ENCODE measurements around the gene GPR179.

The GPR179 gene

DNA sequence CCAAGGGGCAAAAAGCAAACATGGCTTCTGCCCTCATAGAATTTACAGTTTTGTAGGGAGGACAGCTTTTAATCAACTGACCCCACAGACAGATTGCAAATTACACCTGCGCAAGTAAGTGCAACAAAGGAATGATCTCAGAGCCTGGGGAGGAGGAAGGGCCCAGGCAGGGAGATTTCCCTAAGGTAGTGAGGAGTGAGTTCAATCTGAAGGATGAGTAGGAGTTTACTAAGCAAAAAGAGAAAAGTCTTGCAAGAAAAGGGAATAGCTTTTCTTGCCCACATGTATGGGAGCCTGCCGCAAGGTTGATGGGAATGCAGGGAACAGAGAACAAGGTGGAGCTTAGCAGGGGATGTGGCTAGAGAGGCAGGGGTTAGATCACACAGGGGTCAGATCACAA lies 6.3 kb upstream of the GPR179 start:
- TF ChIP-seq EZH2phosphoT487 (conservative IDR thresholded peaks at IDR 0.05; ENCODE audit: low read length): no peak
- TF ChIP-seq, protein P1, sequence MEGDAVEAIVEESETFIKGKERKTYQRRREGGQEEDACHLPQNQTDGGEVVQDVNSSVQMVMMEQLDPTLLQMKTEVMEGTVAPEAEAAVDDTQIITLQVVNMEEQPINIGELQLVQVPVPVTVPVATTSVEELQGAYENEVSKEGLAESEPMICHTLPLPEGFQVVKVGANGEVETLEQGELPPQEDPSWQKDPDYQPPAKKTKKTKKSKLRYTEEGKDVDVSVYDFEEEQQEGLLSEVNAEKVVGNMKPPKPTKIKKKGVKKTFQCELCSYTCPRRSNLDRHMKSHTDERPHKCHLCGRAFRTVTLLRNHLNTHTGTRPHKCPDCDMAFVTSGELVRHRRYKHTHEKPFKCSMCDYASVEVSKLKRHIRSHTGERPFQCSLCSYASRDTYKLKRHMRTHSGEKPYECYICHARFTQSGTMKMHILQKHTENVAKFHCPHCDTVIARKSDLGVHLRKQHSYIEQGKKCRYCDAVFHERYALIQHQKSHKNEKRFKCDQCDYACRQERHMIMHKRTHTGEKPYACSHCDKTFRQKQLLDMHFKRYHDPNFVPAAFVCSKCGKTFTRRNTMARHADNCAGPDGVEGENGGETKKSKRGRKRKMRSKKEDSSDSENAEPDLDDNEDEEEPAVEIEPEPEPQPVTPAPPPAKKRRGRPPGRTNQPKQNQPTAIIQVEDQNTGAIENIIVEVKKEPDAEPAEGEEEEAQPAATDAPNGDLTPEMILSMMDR (IDR thresholded peaks at IDR 0.05; ENCODE audit: insufficient read depth, low read length, poor library complexity, severe bottlenecking): no peak
- H3K4me3 ChIP-seq (ENCODE audit: insufficient read depth, low read length, poor library complexity, severe bottlenecking): no peak overlapping the region
- H3K9me2 ChIP-seq (replicated peaks; ENCODE audit: insufficient read depth, low read length): no peaks in the 10 kb centered on the region
- H3K36me3 ChIP-seq (ENCODE audit: low read length): no peaks in the 10 kb centered on the region
- no peaks in the 10 kb centered on the region for H3K79me2 ChIP-seq (ENCODE audit: insufficient read depth, low read length)
- H3F3A ChIP-seq (ENCODE audit: insufficient read depth): peaks cover 7% of the 10 kb centered on the region; the same call in 1 of the 2 replicates
- H3K27me3 ChIP-seq (ENCODE audit: low read length): no peaks in the 10 kb centered on the region
- H3K9me3 ChIP-seq (ENCODE audit: insufficient read depth, low read length): no peaks in the 10 kb centered on the region
- no peak overlapping the region for H3K4me2 ChIP-seq (ENCODE audit: low read depth, low read length, poor library complexity, severe bottlenecking)
- H4K20me1 ChIP-seq (ENCODE audit: low read depth, low read length): no peaks in the 10 kb centered on the region; the same call in 1 of the 2 replicates
- no peak overlapping the region for H3K27ac ChIP-seq (ENCODE audit: low read depth, low read length)
- H3K9ac ChIP-seq (ENCODE audit: low read length): no peak overlapping the region
- no peak overlapping the region for H2AFZ ChIP-seq (ENCODE audit: low read depth, low read length, severe bottlenecking)

DNA sequence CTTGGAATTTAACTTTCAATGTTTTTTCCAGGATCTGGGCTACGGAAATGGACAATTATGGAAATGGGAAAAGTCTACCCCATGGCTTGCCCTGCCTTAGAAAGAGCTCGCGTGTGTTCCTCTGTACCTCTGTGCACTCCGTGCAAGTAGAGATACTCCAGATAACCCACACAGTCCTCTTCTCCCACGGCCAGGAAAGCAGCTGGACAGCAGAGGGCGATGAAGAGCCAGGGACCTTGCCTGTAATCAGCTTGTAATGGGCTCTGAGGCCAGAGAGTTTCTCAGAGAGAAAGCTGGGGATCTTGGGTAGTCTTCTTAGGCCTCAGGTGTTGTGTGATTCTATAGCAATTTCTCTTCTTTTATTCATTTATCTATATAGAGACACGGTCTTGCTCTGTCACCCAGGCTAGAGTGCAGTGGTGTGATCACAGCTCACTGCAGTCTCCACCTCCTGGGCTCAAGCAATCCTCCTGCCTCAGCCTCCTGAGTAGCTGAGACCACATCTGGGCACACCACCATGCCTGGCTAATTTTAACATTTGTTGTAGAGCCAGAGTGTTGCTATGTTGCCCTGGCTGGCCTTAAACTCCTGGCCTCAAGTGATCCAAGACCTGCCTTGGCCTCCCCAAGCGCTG lies 5.5 kb upstream of the GPR179 start:
- no peaks in the 10 kb centered on the region for H3K36me3 ChIP-seq (ENCODE audit: low read length)
- H3K4me2 ChIP-seq (ENCODE audit: low read depth, low read length, poor library complexity, severe bottlenecking): no peak overlapping the region
- no peaks in the 10 kb centered on the region for H3K9me2 ChIP-seq (replicated peaks; ENCODE audit: insufficient read depth, low read length)
- no peak overlapping the region for H2AFZ ChIP-seq (ENCODE audit: low read depth, low read length, severe bottlenecking)
- peaks cover 7% of the 10 kb centered on the region; the same call in 1 of the 2 replicates for H3F3A ChIP-seq (ENCODE audit: insufficient read depth)
- no peak overlapping the region for H3K4me3 ChIP-seq (ENCODE audit: insufficient read depth, low read length, poor library complexity, severe bottlenecking)
- H3K27ac ChIP-seq (ENCODE audit: low read depth, low read length): no peak overlapping the region
- no peaks in the 10 kb centered on the region for H4K20me1 ChIP-seq (ENCODE audit: low read depth, low read length)
- no peaks in the 10 kb centered on the region for H3K79me2 ChIP-seq (ENCODE audit: insufficient read depth, low read length)
- no peaks in the 10 kb centered on the region for H3K9me3 ChIP-seq (ENCODE audit: insufficient read depth, low read length)
- TF ChIP-seq EZH2phosphoT487 (conservative IDR thresholded peaks at IDR 0.05; ENCODE audit: low read length): no peak
- TF ChIP-seq, protein P1 (IDR thresholded peaks at IDR 0.05; ENCODE audit: insufficient read depth, low read length, poor library complexity, severe bottlenecking): peak; percentile 73
- H3K27me3 ChIP-seq (ENCODE audit: low read length): no peaks in the 10 kb centered on the region
- no peak overlapping the region for H3K9ac ChIP-seq (ENCODE audit: low read length)

DNA sequence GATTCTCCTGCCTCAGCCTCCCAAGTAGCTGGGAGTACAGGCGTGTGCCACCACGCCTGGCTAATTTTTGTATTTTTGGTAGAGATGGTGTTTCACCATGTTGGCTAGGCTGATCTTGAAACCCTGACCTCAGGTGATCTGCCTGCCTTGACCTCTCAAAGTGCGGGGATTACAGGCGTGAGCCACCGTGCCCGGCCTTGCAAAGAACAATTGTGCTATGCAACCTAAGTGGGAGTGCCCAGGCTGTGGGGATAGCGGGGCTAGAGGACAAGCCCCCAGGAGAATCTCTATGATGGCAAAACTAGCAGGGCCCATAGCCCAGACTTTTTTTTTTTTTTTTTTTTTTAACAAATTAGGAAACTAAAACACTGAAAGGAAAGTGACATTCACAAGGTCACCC lies 2.0 kb upstream of the GPR179 start:
- no peak overlapping the region for H2AFZ ChIP-seq (ENCODE audit: low read depth, low read length, severe bottlenecking)
- H3K9me2 ChIP-seq (replicated peaks; ENCODE audit: insufficient read depth, low read length): no peaks in the 10 kb centered on the region
- H3K4me2 ChIP-seq (ENCODE audit: low read depth, low read length, poor library complexity, severe bottlenecking): no peak overlapping the region
- no peaks in the 10 kb centered on the region for H3K36me3 ChIP-seq (ENCODE audit: low read length)
- no peak overlapping the region for H3K4me3 ChIP-seq (ENCODE audit: insufficient read depth, low read length, poor library complexity, severe bottlenecking)
- no peak for TF ChIP-seq EZH2phosphoT487 (conservative IDR thresholded peaks at IDR 0.05; ENCODE audit: low read length)
- TF ChIP-seq, protein P1 (IDR thresholded peaks at IDR 0.05; ENCODE audit: insufficient read depth, low read length, poor library complexity, severe bottlenecking): no peak
- H4K20me1 ChIP-seq (ENCODE audit: low read depth, low read length): no peaks in the 10 kb centered on the region
- H3K9me3 ChIP-seq (ENCODE audit: insufficient read depth, low read length): no peaks in the 10 kb centered on the region
- H3F3A ChIP-seq (ENCODE audit: insufficient read depth): no peaks in the 10 kb centered on the region; the same call in 1 of the 2 replicates
- no peak overlapping the region for H3K9ac ChIP-seq (ENCODE audit: low read length)
- no peaks in the 10 kb centered on the region for H3K79me2 ChIP-seq (ENCODE audit: insufficient read depth, low read length)
- no peaks in the 10 kb centered on the region for H3K27me3 ChIP-seq (ENCODE audit: low read length)
- no peak overlapping the region for H3K27ac ChIP-seq (ENCODE audit: low read depth, low read length)

Data from SU-DHL-6 (cell line).